Ovary (tissue), 9 donors: ENCODE results near the gene NEMP1. TPM values are rescaled to one million over a fixed set of nuclear protein-coding genes. Genes with fewer than 3 reads are reported as not detected.
A peak's percentile ranks its signal among the peaks of the same experiment; 100 is the strongest.

ENCODE experiments used
- DNase-seq, 5 donors: peaks; one replicate each; pipeline ENCODE4 v3.0.0-alpha.2; 2019 to 2020
- H3K27ac ChIP-seq, 2 donors: fragments of 200-600 bp; one replicate each; pipeline versions ENCODE4 v1.5.1 to v1.8.0; 2019 to 2022
- H3K27me3 ChIP-seq: fragments of 200-600 bp; one replicate; pipeline ENCODE4 v1.8.0; 2022
- H3K36me3 ChIP-seq: fragments of 200-600 bp; sonication (generic); one replicate; pipeline ENCODE4 v1.5.1; 2019
- H3K4me1 ChIP-seq: one replicate; pipeline ENCODE4 v1.8.1; 2013; ENCODE audit warnings: mild to moderate bottlenecking, moderate library complexity; ENCODE audit not compliant: insufficient read depth
- H3K4me3 ChIP-seq: fragments of 200-600 bp; sonication (generic); one replicate; pipeline ENCODE4 v1.5.1; 2017
- H3K9me3 ChIP-seq, 2 donors: fragments of 200-600 bp in 1 of 2; sonication (generic) in 1 of 2; one replicate each; pipeline versions ENCODE4 v1.5.1 to v1.8.1; 2013 to 2019; ENCODE audit warnings: mild to moderate bottlenecking in 1 of 2, moderate library complexity in 1 of 2
- CTCF ChIP-seq, 3 donors: fragments of 450-650 bp in 2 of 3; fragments of 200-600 bp in 1 of 3; IDR thresholded peaks; one replicate each; pipeline versions ENCODE4 v1.5.1 to v1.8.0; 2016 to 2022; ENCODE audit warnings: antibody characterized with exemption in 3 of 3, mild to moderate bottlenecking in 1 of 3
- EP300 ChIP-seq: sonication (generic); formaldehyde crosslinking; IDR thresholded peaks from one replicate; pipeline ENCODE4 v1.6.1; 2017; ENCODE audit warnings: antibody characterized with exemption
- POLR2A ChIP-seq: fragments of 450-650 bp; IDR thresholded peaks from one replicate; pipeline ENCODE4 v1.6.1; 2017; ENCODE audit warnings: antibody characterized with exemption, mild to moderate bottlenecking, moderate library complexity
- WGBS, 3 donors: extraction: QIAGEN DNeasy Blood & Tissue Kit in 1 of 3; methylation state at CpG; one replicate each; pipeline versions ENCODE4 v1.1.5 to v1.1.7; 2013 to 2017; 5-methylcytosine and 5-hydroxymethylcytosine counted together
- intact Hi-C, 4 donors: fragments of 100-400 bp; cut with DNase I; formaldehyde crosslinking; loops; one replicate each; pipeline versions ENCODE4 v1.11.0 to v1.15.1; 2022 to 2023
- polyA plus RNA-seq, 2 donors: library from polyadenylated mRNA; stranded (reverse); fragments of 200-250 nt in 1 of 2; fragments of 350-450 nt in 1 of 2; fragmentation: Illumina TruSeq in 1 of 2; extraction: RNeasy Lipid Tissue Mini Kit (QIAGEN cat#74804) in 1 of 2; gene quantifications; one replicate each; pipeline ENCODE4 v1.2.3, GENCODE V29; 2013 to 2014
- total RNA-seq, 7 donors: library from RNA; depleted of rRNA in 2 of 7; stranded (reverse); fragments of >200 nt in 2 of 7; fragmentation: NEBNext Ultra II Directional in 3 of 7; extraction: Animal tissue kit (Norgen Biotek cat#: 25700) in 3 of 7; gene quantifications; one replicate each; pipeline versions ENCODE4 v1.1.0 to v1.2.4, GENCODE V29; 2016 to 2023
- donor health status: DM: no; HTN: no; CAD: no; lungs with moderate emphysema.
- donor health status: DM: no; HTN: no; CAD: no.
- donor health status: Bipolar disorder and iron deficiency.
- donor health status: DM: yes; HTN: yes; CAD: no.
- donor health status: DM: no; HTN: no; CAD: no.
- donor health status: DM: yes; HTN: yes; CAD: no.

Gene NEMP1
- total and polyA plus RNA-seq, 9 donors, result 5.8 to 14.9 (median 10.8) TPM

- H3K4me1 ChIP-seq, result peaks cover 2% of the 10 kb centered on the region
- intact Hi-C loops, result loop anchor here in 1 of 4 donors (2.0 kb wide), 1 partner anchor 19 kb away; the partner anchor contains the start of gene NAB2
- H3K9me3 ChIP-seq, result no peaks in the 10 kb centered on the region
- no peaks in the 10 kb centered on the region for H3K27me3 ChIP-seq
- TF ChIP-seq CTCF (IDR thresholded peaks at IDR 0.05) (no peak), EP300 (no peak), POLR2A (no peak)
- H3K27ac ChIP-seq, result no peak overlapping the region
- peak in 2 of 5 donors; percentile 21 to 28 for DNase-seq
- no peak overlapping the region for H3K4me3 ChIP-seq
- H3K36me3 ChIP-seq, result no peaks in the 10 kb centered on the region
- 57 to 63% (median 61%) methylated on average over 7 of the region's 7 CpGs for WGBS, 3 donors
These were observed 29.0 kb upstream of the NEMP1 start for GRCh38 chr12:57107456-57108155.

GRCh38 chr12:57106021-57106708 lies 27.6 kb upstream of the NEMP1 start:
- no peaks in the 10 kb centered on the region for H3K36me3 ChIP-seq
- no peak for TF ChIP-seq CTCF (IDR thresholded peaks at IDR 0.05)
- no peak for TF ChIP-seq EP300
- 69 to 73% (median 71%) methylated on average over 9 of the region's 9 CpGs for WGBS, 3 donors
- no peak overlapping the region for H3K4me3 ChIP-seq
- no peaks in the 10 kb centered on the region for H3K9me3 ChIP-seq
- peaks cover 2% of the 10 kb centered on the region for H3K4me1 ChIP-seq
- H3K27me3 ChIP-seq, result no peaks in the 10 kb centered on the region
- H3K27ac ChIP-seq, result no peak overlapping the region
- intact Hi-C loops, result loop anchor here in 1 of 4 donors (2.0 kb wide), 1 partner anchor 17 kb away; the partner anchor contains the start of gene NAB2
- DNase-seq, result peak in 1 of 5 donors; percentile 22

GRCh38 chr12:57105011-57105753 lies 26.6 kb upstream of the NEMP1 start:
- Histone ChIP-seq H3K4me1 (peaks cover 2% of the 10 kb centered on the region), H3K27ac (no peak overlapping the region), H3K4me3 (no peak overlapping the region), H3K36me3 (no peaks in the 10 kb centered on the region), H3K27me3 (no peaks in the 10 kb centered on the region), H3K9me3 (no peaks in the 10 kb centered on the region)
- TF ChIP-seq CTCF (IDR thresholded peaks at IDR 0.05) (no peak), POLR2A (no peak), EP300 (no peak)
- intact Hi-C loops, result no loop called here
- peak in 2 of 5 donors; percentile 17 to 18 for DNase-seq
- WGBS, 3 donors, result 92 to 95% (median 93%) methylated on average over 14 of the region's 14 CpGs

- intact Hi-C loops, result no loop called here
- 89 to 93% (median 89%) methylated on average over 12 of the region's 12 CpGs for WGBS, 3 donors
- Histone ChIP-seq H3K4me3 (no peak overlapping the region), H3K4me1 (peaks cover 2% of the 10 kb centered on the region), H3K9me3 (no peaks in the 10 kb centered on the region), H3K27me3 (no peaks in the 10 kb centered on the region), H3K36me3 (no peaks in the 10 kb centered on the region), H3K27ac (no peak overlapping the region)
- TF ChIP-seq EP300, result no peak
- no peak for TF ChIP-seq POLR2A
- no peak for TF ChIP-seq CTCF (IDR thresholded peaks at IDR 0.05)
- DNase-seq, result peak in 2 of 5 donors; percentile 20 to 28
These were observed 25.8 kb upstream of the NEMP1 start for GRCh38 chr12:57104292-57104910.
